ENCODE data around the gene KRT72.

DNA sequence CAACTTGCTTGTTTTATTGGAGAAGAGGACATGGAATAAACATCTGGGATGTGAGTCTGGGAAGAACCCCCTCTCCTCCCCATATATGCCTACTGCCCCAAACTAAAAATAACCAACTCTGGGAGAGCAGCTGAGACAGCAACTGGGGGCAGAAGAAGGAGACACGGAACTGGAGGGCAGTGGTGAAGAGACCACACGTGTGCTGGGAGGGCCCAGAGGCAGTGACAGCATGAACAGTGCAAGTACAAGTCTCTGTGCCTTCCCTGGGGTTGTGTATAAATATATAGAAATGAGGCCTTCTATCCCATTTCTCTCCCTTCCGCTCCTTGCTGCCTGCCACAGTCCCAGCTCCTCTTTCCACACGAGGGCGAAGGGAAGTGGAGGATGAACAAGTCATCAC is 21.1 kb upstream of the KRT72 start:
- TF ChIP-seq CTCF (IDR thresholded peaks at IDR 0.05; ENCODE audit: low read depth, low read length) (no peak), EZH2phosphoT487 (IDR thresholded peaks at IDR 0.05; ENCODE audit: low read depth) (no peak)

Measured in OCI-LY3 (cell line).